GM19324 (cell line): Measurements from ENCODE around the gene PRCD.

Experiments
- ATAC-seq: cut with Tn5 transposase; IDR thresholded peaks from one replicate; pipeline ENCODE4 v1.9.1; 2021; ENCODE audit warnings: mild to moderate bottlenecking, moderate library complexity; ENCODE audit not compliant: unreplicated experiment, low FRiP score

The PRCD gene

DNA sequence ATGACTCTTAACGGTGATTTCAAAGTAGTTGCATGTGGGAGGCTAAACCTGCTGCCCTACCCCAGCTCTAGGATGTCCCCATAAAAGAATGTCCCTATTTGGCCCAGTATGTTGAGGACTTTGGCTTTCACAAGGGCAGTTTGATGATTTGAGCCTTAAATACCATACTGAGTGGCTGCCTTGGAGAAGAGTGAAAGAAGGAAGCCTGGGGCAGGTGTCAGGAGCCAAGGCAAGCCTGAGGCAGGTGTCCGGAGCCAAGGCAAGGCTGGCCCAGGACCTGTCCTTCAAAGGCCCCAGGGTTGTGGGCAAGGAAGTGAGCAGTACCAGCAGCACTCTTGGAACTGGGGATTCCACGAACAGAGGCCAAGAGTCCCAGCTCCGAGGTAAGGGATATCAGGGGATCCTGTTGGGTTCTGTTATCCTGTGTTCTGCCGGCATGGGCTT, 27.2 kb downstream of the PRCD start:
- ATAC-seq = no peak

- ATAC-seq = no peak
Observed at GRCh38 chr17:76567634-76568432, 28.0 kb downstream of the PRCD start.

DNA sequence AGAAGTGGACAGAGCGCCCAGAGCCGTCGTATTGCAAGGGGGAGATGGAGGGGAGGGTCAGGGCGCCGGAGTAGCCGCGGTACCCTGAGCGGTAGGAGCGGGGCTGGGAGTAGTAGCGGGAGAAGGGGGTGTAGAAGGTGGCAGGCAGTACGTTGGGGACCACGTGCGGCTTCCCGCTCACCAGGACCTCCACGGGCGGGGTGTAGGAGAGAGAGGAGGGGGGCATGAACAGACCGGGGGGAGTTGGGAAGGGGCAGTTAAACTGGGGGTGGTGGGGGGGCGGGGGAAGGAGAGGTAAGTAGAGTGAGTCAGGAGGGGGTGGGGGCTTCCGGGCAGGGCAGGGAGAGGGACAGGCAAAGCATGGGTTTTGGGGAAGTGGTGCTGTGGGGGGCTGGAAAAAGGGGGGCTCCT, 29.0 kb downstream of the PRCD start:
- ATAC-seq = no peak

GRCh38 chr17:76569607-76570279, 29.9 kb downstream of the PRCD start:
- ATAC-seq = no peak

DNA sequence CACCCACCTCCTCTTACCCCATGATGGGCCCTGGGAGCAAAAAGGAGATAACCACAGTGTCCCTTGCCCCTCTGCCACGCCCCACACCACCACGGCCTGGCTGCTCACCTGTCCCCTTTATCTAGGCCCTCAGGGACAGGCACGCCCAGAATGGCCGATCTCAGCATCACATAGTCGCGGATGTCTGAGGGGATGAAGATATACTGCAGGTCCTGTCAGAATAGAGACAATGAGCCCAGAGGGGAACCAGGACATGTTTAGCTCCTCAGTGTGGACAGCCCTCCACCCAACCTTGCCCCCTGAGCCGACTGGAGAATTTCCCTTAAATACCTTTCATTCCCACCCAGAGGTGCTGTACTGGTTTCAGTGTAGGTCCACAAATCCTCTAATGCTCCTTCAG, 30.6 kb downstream of the PRCD start:
- ATAC-seq = no peak

- ATAC-seq = no peak
Observed at GRCh38 chr17:76570877-76571471, 31.1 kb downstream of the PRCD start.

DNA sequence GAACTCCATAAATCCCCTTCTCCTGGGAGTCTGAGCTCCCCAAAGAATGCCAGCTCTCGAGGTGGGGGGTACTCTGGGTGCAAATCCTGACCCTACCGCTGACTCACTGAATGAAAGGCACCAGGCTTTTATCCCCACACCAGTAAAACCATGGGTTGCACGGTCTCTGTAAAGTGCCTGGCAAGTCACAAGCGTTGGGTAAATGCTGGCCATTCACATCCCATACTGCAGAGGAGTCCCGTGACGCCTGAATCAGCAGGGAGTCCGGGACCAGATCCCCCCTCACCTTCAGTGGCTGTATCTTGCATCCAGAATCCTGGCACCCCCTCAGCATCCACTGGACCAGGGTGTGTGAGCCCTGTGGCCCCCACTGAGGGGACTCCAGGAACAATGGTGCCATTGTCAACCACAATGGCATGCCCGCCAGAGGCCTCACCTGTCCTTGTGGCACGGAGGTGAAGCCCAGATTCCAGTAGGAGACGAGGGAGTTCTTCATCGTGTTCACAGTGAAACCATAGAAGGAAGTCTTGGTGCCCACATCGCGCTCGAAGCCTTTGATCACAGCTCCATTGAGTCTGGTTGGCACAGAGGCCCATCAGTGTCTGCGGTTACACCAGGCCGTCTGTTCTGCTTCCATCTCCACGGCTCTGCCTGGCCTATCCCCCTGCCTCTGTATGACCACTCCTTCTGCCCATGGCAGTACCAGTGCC, 32.5 kb downstream of the PRCD start:
- ATAC-seq = no peak

DNA sequence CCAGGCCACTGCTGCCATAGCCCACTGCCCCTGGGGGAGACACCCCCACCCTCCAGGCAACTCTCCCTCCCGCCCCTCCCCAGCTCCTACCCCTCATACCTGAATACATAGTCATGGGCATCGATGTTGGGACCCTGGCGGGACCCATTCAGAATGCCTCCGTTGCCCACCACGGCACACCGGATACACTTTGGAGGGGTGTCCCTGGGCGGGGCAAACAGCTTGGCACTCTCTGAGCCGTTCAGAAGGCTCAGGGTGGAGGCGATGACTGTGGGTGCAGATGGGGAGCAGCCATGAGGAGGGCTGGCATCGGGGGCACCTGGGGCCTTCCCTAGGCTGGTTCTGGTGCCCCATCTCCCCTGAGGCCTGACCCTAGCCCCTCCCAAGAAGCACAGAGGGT, 33.3 kb downstream of the PRCD start:
- no peak for ATAC-seq

DNA sequence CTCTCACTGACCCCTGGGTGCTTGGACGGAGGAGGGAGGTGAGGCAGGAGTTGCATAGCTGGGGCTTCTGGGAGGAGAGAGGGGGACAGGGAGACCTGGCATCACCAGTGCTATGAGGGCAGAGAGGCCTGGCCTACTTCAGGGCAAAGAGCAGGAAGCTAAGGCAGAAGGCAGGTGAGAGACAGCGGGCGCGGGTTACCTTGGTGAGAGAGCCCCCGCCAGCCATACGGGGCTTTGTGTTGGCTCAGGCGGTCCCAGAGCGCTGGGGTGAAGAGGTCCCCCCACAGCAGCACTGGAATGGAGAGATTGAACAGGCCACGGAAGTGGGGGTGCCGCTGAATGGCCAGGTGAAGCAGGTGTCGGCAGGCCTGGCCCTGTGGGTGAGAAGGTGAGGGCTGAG, 34.3 kb downstream of the PRCD start:
- ATAC-seq = no peak

DNA sequence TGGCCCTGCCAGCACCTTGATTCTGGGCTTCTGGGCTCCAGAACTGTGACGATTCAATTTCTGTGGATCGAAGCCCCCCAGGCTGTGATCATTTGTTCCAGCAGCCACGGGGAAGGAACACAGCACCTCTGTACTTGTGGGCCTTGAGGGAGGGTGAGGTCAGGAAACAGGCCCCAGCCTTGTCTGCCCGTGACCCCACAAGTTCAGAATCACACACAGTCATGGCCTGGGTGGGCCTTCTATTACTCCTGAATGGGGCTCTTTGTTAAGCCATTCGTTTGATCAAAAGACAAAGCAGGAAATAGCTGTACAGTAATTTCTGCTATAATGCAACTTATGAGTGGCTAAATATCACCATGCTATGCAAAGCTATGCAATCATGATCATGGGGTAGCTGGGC, 35.7 kb downstream of the PRCD start:
- no peak for ATAC-seq

GRCh38 chr17:76576189-76576588, 36.3 kb downstream of the PRCD start:
- no peak for ATAC-seq

DNA sequence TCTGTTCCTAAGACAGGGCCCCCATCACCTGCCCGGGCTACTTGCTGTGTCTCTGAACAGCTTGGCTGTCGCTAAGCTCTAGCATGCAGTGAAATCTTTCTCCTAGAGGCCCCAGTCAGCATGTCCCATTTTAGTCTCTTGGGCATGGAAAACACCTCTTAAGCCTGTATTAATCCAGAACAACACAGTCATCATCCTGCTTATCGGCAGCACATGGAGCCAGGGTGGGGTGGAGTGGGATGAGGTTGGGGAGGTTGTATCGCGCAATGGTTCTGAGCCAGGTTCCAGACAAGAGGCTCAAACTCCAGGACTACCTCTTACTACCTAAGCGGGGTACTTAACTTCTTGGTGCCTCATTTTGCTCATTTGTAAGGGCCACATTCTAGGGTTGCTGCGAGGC, 38.0 kb downstream of the PRCD start:
- no peak for ATAC-seq

- no peak for ATAC-seq
Observed at GRCh38 chr17:76578376-76578775, 38.5 kb downstream of the PRCD start.

DNA sequence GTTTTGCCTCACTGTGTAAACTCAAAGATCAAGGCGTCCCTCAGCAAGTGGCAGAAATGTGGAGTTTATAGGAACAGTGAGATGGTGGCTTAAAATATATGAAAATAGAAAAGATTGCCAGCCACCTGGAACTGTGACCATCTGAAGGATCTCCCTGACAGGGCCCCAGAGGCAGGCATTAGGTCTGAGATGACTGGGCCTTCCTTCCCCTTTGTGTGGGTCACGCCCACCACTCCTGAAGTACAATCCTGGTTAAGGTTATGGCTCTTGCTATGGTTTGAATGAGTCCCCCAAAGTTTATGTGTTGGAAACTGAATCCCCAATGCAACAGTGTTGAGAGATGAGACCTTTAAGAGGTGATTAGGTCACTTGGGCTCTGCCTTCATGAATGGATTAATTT, 39.4 kb downstream of the PRCD start:
- no peak for ATAC-seq

GRCh38 chr17:76581515-76581914, 41.7 kb downstream of the PRCD start:
- no peak for ATAC-seq

DNA sequence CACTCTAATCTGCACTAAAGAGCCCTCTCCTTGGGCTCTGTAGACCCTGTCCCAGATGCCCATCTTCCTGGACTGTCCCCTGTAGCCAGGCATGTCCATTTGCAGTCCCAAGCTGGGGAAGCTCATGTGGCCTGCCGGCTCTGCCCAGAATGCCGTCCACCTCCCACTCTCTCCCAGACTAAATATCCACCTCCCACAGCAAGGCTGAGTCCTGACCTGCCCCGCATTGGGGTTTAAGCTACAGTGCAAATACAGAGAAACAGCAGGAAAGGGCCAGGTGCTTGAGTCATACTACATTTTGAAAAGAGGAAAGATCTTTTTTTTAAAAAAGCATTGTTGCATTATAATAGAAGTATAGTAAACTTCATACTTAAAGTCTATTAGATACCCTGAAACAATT, 42.8 kb downstream of the PRCD start:
- ATAC-seq = no peak

- no peak for ATAC-seq
Observed at GRCh38 chr17:76584427-76585032, 44.7 kb downstream of the PRCD start.

- ATAC-seq = no peak
Observed at GRCh38 chr17:76585033-76585648, 45.3 kb downstream of the PRCD start.

GRCh38 chr17:76585649-76586593, 46.1 kb downstream of the PRCD start, which contains the start of gene ST6GALNAC2:
TSS of gene ST6GALNAC2 (minus strand) at chr17:76585860. CDS start at chr17:76585808, 52 bp downstream.
- no peak for ATAC-seq
